ENCODE data around the gene BSN.

The BSN gene

DNA sequence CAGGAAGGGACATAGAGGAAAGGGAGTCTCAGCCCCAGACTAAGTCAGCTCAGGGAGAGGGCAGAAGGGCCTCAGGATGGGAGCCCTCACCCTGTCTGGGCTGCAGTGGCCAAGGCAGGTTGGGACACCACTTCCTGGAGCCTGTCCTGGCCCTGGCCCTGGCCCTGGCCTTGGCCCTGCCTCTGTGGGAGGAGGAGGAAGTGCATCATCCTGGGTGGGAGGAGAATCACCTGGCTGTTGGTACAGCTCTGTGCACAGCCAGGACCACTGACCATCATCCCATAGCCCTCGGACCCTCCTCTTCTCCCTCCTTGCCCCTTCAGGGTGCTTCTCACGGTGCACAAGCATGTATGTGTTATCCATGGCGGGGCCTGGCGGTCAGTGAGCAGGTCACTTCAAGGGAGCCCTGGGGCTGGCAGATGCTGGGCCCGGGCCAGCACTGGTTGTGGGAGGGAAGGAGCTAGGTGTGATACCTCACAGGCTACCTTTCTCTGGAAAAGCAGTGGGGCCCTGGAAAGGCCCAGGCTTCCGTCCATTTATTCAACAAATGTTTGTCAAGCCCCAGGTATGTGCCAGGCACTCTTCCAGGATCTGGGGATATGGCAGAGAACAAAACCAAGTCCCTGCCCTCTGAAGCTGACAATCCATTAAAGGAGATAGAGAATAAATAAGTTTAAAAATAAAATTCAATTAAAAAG is 111.7 kb downstream of the BSN start:
- DNase-seq (ENCODE audit: insufficient read length, low spot score) (no peak), FAIRE-seq (no peak)
- TF ChIP-seq, protein P1, sequence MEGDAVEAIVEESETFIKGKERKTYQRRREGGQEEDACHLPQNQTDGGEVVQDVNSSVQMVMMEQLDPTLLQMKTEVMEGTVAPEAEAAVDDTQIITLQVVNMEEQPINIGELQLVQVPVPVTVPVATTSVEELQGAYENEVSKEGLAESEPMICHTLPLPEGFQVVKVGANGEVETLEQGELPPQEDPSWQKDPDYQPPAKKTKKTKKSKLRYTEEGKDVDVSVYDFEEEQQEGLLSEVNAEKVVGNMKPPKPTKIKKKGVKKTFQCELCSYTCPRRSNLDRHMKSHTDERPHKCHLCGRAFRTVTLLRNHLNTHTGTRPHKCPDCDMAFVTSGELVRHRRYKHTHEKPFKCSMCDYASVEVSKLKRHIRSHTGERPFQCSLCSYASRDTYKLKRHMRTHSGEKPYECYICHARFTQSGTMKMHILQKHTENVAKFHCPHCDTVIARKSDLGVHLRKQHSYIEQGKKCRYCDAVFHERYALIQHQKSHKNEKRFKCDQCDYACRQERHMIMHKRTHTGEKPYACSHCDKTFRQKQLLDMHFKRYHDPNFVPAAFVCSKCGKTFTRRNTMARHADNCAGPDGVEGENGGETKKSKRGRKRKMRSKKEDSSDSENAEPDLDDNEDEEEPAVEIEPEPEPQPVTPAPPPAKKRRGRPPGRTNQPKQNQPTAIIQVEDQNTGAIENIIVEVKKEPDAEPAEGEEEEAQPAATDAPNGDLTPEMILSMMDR (IDR thresholded peaks at IDR 0.05; ENCODE audit: insufficient read depth, missing control alignments): no peak

DNA sequence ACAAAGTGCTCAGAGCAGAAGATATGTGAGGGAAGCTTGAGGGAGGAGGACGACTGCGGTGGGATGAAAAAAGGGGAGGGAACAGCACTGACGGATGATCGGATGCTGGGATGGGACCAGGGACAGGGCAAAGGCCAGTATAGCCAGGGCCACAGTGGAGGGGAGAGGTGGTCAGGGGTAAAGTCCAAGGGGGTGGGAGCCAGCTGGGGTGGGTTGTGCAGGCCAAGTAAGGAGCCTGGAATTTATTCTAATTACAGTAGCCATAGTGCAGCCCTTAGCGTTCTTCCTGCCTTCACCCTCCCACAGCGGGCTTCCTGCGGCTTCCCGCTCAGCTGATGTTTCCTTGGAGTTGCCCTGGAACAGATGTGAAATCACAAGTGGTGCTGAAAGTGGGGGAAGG is 112.3 kb downstream of the BSN start:
- TF ChIP-seq, protein P1 (IDR thresholded peaks at IDR 0.05; ENCODE audit: insufficient read depth, missing control alignments): no peak
- FAIRE-seq (no peak), DNase-seq (ENCODE audit: insufficient read length, low spot score) (no peak)

DNA sequence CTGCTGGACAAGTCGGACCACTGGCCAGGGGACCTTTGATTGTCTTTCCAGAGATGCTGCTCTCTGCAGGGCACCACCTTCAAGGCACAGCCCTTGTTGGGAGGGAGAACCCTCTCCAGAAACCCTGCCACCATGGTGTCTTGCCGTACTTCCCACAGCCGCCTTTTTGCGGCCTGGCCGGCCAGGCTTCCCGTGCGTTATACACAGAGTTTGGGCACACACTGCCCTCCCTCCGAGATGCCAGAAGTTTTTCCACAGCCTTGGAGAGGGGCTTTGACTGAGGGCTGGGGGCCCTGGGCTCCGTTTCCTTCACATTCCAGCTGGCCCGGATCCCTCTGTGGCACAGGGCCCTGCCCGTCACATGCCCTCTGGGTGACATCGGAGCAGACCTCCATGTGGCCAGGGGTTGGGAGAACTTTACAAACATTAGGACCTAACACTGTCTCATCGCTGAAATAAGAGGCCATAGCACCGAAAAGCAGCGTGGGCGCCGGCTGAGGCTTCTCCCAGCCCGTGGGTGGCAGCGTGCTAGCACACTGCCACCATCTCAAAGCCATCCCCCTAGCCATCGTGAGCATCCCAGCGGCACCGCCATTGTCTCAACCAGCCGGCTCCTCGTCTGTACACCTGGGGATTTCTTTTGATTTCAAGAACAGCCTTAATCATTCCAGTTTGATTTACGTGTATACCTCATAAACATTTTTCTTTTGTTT is 113.6 kb downstream of the BSN start:
- TF ChIP-seq, protein P1 (IDR thresholded peaks at IDR 0.05; ENCODE audit: insufficient read depth, missing control alignments): no peak
- FAIRE-seq: no peak
- DNase-seq (ENCODE audit: insufficient read length, low spot score): no peak

DNA sequence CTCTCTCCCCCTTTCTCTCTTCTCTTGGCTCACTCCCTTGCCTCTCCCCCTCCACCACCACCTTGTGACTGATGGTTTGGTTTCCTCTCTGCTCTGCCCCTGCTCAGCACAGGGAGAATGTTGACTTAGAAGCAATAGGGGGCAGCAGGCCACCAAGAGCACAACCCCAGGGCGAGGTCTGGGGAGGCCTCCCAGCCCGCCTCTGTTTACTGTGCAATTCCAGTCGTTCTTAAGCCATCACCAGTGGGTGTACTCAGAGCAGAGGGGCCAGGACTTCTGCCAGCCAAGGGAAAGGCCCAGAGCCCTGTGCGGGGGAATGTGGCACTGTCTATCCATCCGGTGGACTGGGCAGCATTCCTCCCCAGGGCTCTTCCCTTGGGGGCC is 114.1 kb downstream of the BSN start:
- DNase-seq (ENCODE audit: insufficient read length, low spot score): no peak
- FAIRE-seq: no peak
- TF ChIP-seq, protein P1 (IDR thresholded peaks at IDR 0.05; ENCODE audit: insufficient read depth, missing control alignments): no peak

DNA sequence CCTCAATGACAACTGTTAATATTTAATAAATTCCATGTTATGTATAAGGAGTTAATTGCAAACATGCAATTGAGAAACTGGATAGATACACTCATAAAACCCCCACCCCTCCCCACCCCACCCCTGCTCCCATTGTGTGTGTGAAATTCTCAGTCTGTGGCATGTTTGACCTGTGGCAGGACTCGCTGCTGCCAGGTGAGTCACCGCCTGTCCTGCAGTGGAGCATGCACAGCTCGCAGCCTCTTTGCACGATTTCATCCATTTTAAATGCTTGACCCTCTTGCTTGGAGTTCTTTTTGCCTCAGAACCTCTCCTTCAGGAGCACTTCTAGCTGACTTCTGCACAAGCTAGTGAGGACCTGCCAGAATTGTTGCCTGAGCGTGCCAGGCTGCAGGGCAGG is 114.6 kb downstream of the BSN start:
- DNase-seq (ENCODE audit: insufficient read length, low spot score): no peak

DNA sequence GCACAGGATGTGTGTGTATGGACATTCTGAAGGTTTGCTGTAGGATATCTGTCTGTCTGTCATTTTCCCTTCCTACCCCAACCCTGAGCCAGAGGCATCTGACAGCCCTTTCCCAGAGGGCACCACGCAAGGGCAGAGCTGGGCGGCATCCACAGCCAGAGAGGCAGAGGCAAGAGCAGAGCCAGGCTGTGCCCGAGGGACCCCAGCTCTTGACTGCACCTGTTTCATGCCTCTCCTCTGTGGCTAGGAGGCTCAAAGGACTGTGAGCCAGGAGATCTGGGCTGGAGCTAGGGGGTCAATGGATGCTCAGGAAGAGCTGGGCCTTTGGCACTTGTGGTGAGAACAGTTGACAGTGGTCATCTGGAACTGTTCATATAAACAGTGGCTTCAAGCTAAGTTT is 115.1 kb downstream of the BSN start:
- TF ChIP-seq, protein P1 (IDR thresholded peaks at IDR 0.05; ENCODE audit: insufficient read depth, missing control alignments): no peak
- FAIRE-seq: no peak
- no peak for DNase-seq (ENCODE audit: insufficient read length, low spot score)

More for the DNA sequence above, 114.6 kb downstream of the BSN start:
- no peak for FAIRE-seq
- TF ChIP-seq, protein P1 (IDR thresholded peaks at IDR 0.05; ENCODE audit: insufficient read depth, missing control alignments): no peak

DNA sequence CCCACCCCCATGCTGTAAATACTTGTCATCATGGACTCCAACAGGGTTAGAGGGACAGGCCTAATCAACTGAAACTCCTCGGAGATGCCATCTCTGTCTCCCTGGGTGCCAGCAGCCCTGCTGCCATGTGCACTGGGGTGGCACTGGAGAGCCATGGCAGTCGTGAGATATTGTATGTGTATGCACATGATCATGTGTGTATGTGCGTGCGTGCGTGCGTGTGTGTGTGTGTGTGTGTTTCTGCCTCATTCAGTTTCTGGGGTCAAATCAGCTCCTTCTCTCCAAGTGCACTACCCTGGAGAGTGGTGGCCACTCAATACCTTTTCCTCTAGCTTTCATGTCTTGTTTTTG is 116.6 kb downstream of the BSN start:
- TF ChIP-seq, protein P1 (IDR thresholded peaks at IDR 0.05; ENCODE audit: insufficient read depth, missing control alignments): no peak
- DNase-seq (ENCODE audit: insufficient read length, low spot score) (no peak), FAIRE-seq (no peak)

All from D721Med (cell line).